IMR-90 (cell line): Measurements from ENCODE around the gene AMBN.

Source experiments
- BHLHE40 ChIP-seq: fragments of 150-350 bp; IDR thresholded peaks from 2 replicates; pipeline ENCODE4 v1.6.1; 2016; ENCODE audit warnings: mild to moderate bottlenecking, low read depth, low read length
- CEBPB ChIP-seq: IDR thresholded peaks from 2 replicates; pipeline ENCODE4 v1.6.1; 2012; ENCODE audit warnings: low read depth, low read length, improper control_type of control experiment
- CHD1 ChIP-seq: IDR thresholded peaks from 2 replicates; pipeline ENCODE4 v1.6.1; 2012; ENCODE audit warnings: low read depth, low read length, improper control_type of control experiment
- FOS ChIP-seq: fragments of 150-350 bp; IDR thresholded peaks from 2 replicates; pipeline ENCODE4 v1.6.1; 2016; ENCODE audit warnings: low read depth, low read length
- MAFK ChIP-seq: IDR thresholded peaks from 2 replicates; pipeline ENCODE4 v1.6.1; 2012; ENCODE audit warnings: low read depth, low read length, improper control_type of control experiment
- MAZ ChIP-seq: IDR thresholded peaks from 2 replicates; pipeline ENCODE4 v1.6.1; 2012; ENCODE audit warnings: low read depth, mild to moderate bottlenecking, low read length, improper control_type of control experiment, moderate library complexity, borderline replicate concordance
- MXI1 ChIP-seq: IDR thresholded peaks from 2 replicates; pipeline ENCODE4 v1.6.1; 2012; ENCODE audit warnings: low read depth, mild to moderate bottlenecking, low read length, moderate library complexity, borderline replicate concordance
- POLR2A ChIP-seq: IDR thresholded peaks from 2 replicates; pipeline ENCODE4 v1.6.1; 2012; ENCODE audit warnings: mild to moderate bottlenecking, low read depth, low read length
- RAD21 ChIP-seq: IDR thresholded peaks from 2 replicates; pipeline ENCODE4 v1.6.1; 2012; ENCODE audit warnings: low read length, improper control_type of control experiment
- RCOR1 ChIP-seq: IDR thresholded peaks from 2 replicates; pipeline ENCODE4 v1.6.1; 2012; ENCODE audit warnings: mild to moderate bottlenecking, low read length, improper control_type of control experiment; ENCODE audit not compliant: insufficient replicate concordance
- RFX5 ChIP-seq: IDR thresholded peaks from 2 replicates; pipeline ENCODE4 v1.8.0; 2012; ENCODE audit warnings: low read depth, mild to moderate bottlenecking, low read length, moderate library complexity
- SMC3 ChIP-seq: fragments of 150-350 bp; IDR thresholded peaks from 2 replicates; pipeline ENCODE4 v1.6.1; 2016; ENCODE audit warnings: low read depth, mild to moderate bottlenecking, antibody characterized with exemption, low read length, moderate library complexity
- TF ChIP-seq, protein P1 (sequence below): conservative IDR thresholded peaks from 2 replicates; pipeline ENCODE4 v1.5.1; 2012; ENCODE audit warnings: mild to moderate bottlenecking, low read depth, low read length, improper control_type of control experiment
- TF ChIP-seq, protein P2 (sequence below): fragments of 150-350 bp; IDR thresholded peaks from 2 replicates; pipeline ENCODE4 v1.6.1; 2017; ENCODE audit warnings: mild to moderate bottlenecking, antibody characterized with exemption, low read length, low read depth

DNA sequence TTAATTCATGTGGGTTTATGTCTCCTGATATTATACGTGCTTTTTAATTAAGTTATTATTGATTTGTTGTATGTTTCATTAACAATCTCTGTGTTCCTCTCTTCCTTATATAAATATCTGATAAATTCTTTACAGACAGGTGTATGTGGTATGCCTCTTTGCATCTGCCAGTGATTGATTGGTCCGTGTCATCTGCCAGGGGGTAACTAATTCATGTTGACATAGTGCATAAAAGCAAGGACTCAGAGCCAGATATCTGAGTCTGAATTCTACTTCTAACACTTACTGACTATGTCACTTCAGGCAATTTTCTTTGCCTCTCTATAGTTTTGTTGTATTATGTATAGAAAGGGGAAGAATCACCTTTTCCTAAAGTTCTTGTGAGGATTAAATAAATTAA is 5.2 kb upstream of the AMBN start:
- no peak for TF ChIP-seq POLR2A
- TF ChIP-seq, protein P1, sequence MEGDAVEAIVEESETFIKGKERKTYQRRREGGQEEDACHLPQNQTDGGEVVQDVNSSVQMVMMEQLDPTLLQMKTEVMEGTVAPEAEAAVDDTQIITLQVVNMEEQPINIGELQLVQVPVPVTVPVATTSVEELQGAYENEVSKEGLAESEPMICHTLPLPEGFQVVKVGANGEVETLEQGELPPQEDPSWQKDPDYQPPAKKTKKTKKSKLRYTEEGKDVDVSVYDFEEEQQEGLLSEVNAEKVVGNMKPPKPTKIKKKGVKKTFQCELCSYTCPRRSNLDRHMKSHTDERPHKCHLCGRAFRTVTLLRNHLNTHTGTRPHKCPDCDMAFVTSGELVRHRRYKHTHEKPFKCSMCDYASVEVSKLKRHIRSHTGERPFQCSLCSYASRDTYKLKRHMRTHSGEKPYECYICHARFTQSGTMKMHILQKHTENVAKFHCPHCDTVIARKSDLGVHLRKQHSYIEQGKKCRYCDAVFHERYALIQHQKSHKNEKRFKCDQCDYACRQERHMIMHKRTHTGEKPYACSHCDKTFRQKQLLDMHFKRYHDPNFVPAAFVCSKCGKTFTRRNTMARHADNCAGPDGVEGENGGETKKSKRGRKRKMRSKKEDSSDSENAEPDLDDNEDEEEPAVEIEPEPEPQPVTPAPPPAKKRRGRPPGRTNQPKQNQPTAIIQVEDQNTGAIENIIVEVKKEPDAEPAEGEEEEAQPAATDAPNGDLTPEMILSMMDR: no peak
- no peak for TF ChIP-seq SMC3
- TF ChIP-seq CHD1: no peak
- no peak for TF ChIP-seq MAFK
- TF ChIP-seq BHLHE40: no peak
- no peak for TF ChIP-seq FOS
- TF ChIP-seq CEBPB: no peak
- TF ChIP-seq MXI1: no peak
- TF ChIP-seq, protein P2, sequence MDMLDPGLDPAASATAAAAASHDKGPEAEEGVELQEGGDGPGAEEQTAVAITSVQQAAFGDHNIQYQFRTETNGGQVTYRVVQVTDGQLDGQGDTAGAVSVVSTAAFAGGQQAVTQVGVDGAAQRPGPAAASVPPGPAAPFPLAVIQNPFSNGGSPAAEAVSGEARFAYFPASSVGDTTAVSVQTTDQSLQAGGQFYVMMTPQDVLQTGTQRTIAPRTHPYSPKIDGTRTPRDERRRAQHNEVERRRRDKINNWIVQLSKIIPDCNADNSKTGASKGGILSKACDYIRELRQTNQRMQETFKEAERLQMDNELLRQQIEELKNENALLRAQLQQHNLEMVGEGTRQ: no peak
- TF ChIP-seq RFX5: no peak
- TF ChIP-seq RAD21: no peak
- no peak for TF ChIP-seq RCOR1
- no peak for TF ChIP-seq MAZ
